ENCODE measurements around the gene SPIRE1. TPM values are rescaled to one million over a fixed set of nuclear protein-coding genes. Genes with fewer than 3 reads are reported as not detected.

SPIRE1 gene
- total and polyA plus RNA-seq, 4 donors: 0.29 to 5.7 (median 3.2) TPM

- H3K27ac ChIP-seq (ENCODE audit: low read depth in 1 of 2, low read length in 2 of 2): no peak overlapping the region
Measured at GRCh38 chr18:12430137-12430990, 227.5 kb downstream of the SPIRE1 start.

GRCh38 chr18:12429556-12429955 is 228.4 kb downstream of the SPIRE1 start:
- no peak overlapping the region for H3K9ac ChIP-seq (ENCODE audit: low read depth in 1 of 2, low read length in 2 of 2)
- no peaks in the 10 kb centered on the region for H3K4me1 ChIP-seq (ENCODE audit: control insufficient read depth in 4 of 4, insufficient read depth in 4 of 4, low read length in 3 of 4)
- H3K36me3 ChIP-seq (ENCODE audit: control insufficient read depth in 4 of 4, insufficient read depth in 3 of 4, low read depth in 1 of 4, low read length in 3 of 4): peaks cover 0 to 2% (median 0%) of the 10 kb centered on the region in 4 donors
- no peaks in the 10 kb centered on the region for H3K9me3 ChIP-seq (ENCODE audit: control insufficient read depth in 4 of 4, low read length in 3 of 4)
- DNase-seq (ENCODE audit: low spot score): no peak
- H3K27ac ChIP-seq (ENCODE audit: low read depth in 1 of 2, low read length in 2 of 2): no peak overlapping the region
- 93% methylated on average over 16 of the region's 16 CpGs for WGBS
- H3K4me3 ChIP-seq (ENCODE audit: low read depth in 1 of 3, low read length in 3 of 3): no peak overlapping the region
- TF ChIP-seq REST (IDR thresholded peaks at IDR 0.05) (no peak), GABPA (IDR thresholded peaks at IDR 0.05 in 1 of 2, conservative IDR thresholded peaks at IDR 0.05 in 1 of 2) (no peak), MAX (IDR thresholded peaks at IDR 0.05) (no peak)
- H3K27me3 ChIP-seq (ENCODE audit: control insufficient read depth in 4 of 4, insufficient read depth in 4 of 4, low read length in 3 of 4): no peaks in the 10 kb centered on the region

More at GRCh38 chr18:12430137-12430990, 227.5 kb downstream of the SPIRE1 start:
- no peaks in the 10 kb centered on the region for H3K9me3 ChIP-seq (ENCODE audit: control insufficient read depth in 4 of 4, low read length in 3 of 4)
- TF ChIP-seq JUND (IDR thresholded peaks at IDR 0.05) (no peak), ZBTB33 (IDR thresholded peaks at IDR 0.05) (no peak), ATF3 (IDR thresholded peaks at IDR 0.05) (no peak), HNF4A (conservative IDR thresholded peaks at IDR 0.05) (no peak), FOXA1 (IDR thresholded peaks at IDR 0.05) (no peak), HNF4G (IDR thresholded peaks at IDR 0.05) (no peak), FOXA2 (IDR thresholded peaks at IDR 0.05) (no peak), RAD21 (IDR thresholded peaks at IDR 0.05) (no peak), NR2F2 (IDR thresholded peaks at IDR 0.05) (no peak), MAX (IDR thresholded peaks at IDR 0.05) (no peak), RXRA (IDR thresholded peaks at IDR 0.05) (no peak), TAF1 (conservative IDR thresholded peaks at IDR 0.05) (no peak), YY1 (IDR thresholded peaks at IDR 0.05) (no peak)
- H3K36me3 ChIP-seq (ENCODE audit: control insufficient read depth in 4 of 4, insufficient read depth in 3 of 4, low read depth in 1 of 4, low read length in 3 of 4): peaks cover 0 to 2% (median 0%) of the 10 kb centered on the region in 4 donors
- no peak overlapping the region for H3K4me3 ChIP-seq (ENCODE audit: low read depth in 1 of 3, low read length in 3 of 3)
- DNase-seq (ENCODE audit: low spot score): no peak
- no peaks in the 10 kb centered on the region for H3K4me1 ChIP-seq (ENCODE audit: control insufficient read depth in 4 of 4, insufficient read depth in 4 of 4, low read length in 3 of 4)
- H3K9ac ChIP-seq (ENCODE audit: low read depth in 1 of 2, low read length in 2 of 2): no peak overlapping the region
- 89% methylated on average over 8 of the region's 8 CpGs for WGBS
- H3K27me3 ChIP-seq (ENCODE audit: control insufficient read depth in 4 of 4, insufficient read depth in 4 of 4, low read length in 3 of 4): no peaks in the 10 kb centered on the region
